Measurements from ENCODE around the gene SAA2.
"Not testable (repeated sequence)": the region's sequence is repeated elsewhere in the genome, so short reads cannot be mapped to it uniquely, and the experiment has no call there.

DNA sequence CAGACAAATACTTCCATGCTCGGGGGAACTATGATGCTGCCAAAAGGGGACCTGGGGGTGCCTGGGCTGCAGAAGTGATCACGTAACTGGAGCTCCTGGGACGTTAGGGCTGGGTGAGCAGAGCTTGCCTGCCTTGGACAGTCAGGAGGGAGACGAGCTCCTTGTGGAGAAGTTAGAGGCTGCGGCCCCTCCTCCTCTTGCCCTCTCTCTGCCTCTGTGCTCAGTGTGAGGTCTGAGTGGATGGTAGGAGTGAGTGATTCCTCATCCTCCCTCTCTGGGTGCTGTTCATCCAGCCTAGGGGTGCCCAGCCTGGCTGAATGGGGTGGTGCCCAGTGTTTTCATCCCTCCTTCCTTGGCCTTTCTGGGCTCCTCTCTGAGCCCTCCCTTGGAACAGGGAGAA is 20.8 kb upstream of the SAA2 start:
- TF ChIP-seq POLR2A (IDR thresholded peaks at IDR 0.05) = not testable (repeated sequence)
- TF ChIP-seq, protein P1, sequence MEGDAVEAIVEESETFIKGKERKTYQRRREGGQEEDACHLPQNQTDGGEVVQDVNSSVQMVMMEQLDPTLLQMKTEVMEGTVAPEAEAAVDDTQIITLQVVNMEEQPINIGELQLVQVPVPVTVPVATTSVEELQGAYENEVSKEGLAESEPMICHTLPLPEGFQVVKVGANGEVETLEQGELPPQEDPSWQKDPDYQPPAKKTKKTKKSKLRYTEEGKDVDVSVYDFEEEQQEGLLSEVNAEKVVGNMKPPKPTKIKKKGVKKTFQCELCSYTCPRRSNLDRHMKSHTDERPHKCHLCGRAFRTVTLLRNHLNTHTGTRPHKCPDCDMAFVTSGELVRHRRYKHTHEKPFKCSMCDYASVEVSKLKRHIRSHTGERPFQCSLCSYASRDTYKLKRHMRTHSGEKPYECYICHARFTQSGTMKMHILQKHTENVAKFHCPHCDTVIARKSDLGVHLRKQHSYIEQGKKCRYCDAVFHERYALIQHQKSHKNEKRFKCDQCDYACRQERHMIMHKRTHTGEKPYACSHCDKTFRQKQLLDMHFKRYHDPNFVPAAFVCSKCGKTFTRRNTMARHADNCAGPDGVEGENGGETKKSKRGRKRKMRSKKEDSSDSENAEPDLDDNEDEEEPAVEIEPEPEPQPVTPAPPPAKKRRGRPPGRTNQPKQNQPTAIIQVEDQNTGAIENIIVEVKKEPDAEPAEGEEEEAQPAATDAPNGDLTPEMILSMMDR (IDR thresholded peaks at IDR 0.05) = not testable (repeated sequence)

All from transverse colon (tissue), 3 donors.